HEK293 (cell line): ENCODE results near the gene DROSHA.
A peak's percentile ranks its signal among the peaks of the same experiment; 100 is the strongest.

Experiments
- CTCF ChIA-PET: fragments of 350-600 bp; formaldehyde crosslinking; extraction: SDS; loops from one replicate; lab custom pipeline; 2021; ENCODE audit warnings: antibody characterized with exemption; lab: Yijun Ruan, JAX
- POLR2A ChIA-PET: fragments of 300-600 bp; formaldehyde crosslinking; extraction: SDS; loops from one replicate; lab custom pipeline; 2020; ENCODE audit warnings: antibody characterized with exemption, inconsistent platforms; lab: Yijun Ruan, JAX
- H3K27ac ChIP-seq: fragments of 200-500 bp; sonication (Bioruptor generic); 2 replicates; pipeline ENCODE4 v1.5.1; 2014; ENCODE audit warnings: low read depth, low read length, control low read depth, inconsistent platforms; ENCODE audit errors: extremely low read depth
- H3K36me3 ChIP-seq, 2 experiments: fragments of 200-500 bp in 1 of 2; sonication (Bioruptor generic) in 1 of 2; 1 replicate in 1 of 2; 2 replicates in 1 of 2; pipeline ENCODE4 v1.5.1; 2014 to 2017; ENCODE audit warnings: inconsistent platforms in 2 of 2, low read length in 2 of 2; ENCODE audit not compliant: control insufficient read depth in 2 of 2, insufficient read depth in 1 of 2
- H3K4me1 ChIP-seq: fragments of 200-500 bp; sonication (Bioruptor generic); 2 replicates; pipeline ENCODE4 v1.5.1; 2014; ENCODE audit warnings: mild to moderate bottlenecking, low read length, inconsistent platforms; ENCODE audit not compliant: control insufficient read depth, insufficient read depth
- H3K4me3 ChIP-seq: 2 replicates; pipeline ENCODE4 v1.5.1; 2011; ENCODE audit warnings: low read depth, mild to moderate bottlenecking, control low read depth, low read length, moderate library complexity
- H3K9me3 ChIP-seq: fragments of 200-500 bp; sonication (Bioruptor generic); 2 replicates; pipeline ENCODE4 v1.5.1; 2014; ENCODE audit warnings: low read depth, low read length, inconsistent platforms; ENCODE audit not compliant: control insufficient read depth, insufficient read depth
- HOXC10 ChIP-seq: sonication (generic); formaldehyde crosslinking; IDR thresholded peaks from 2 replicates; pipeline ENCODE4 v1.8.1; 2023; ENCODE audit warnings: mild to moderate bottlenecking, missing genetic modification reagents
- MEIS1 ChIP-seq: sonication (generic); formaldehyde crosslinking; IDR thresholded peaks from 2 replicates; pipeline ENCODE4 v1.8.1; 2022; ENCODE audit warnings: missing genetic modification reagents, mild to moderate bottlenecking, borderline replicate concordance
- PRDM1 ChIP-seq: fragments of 450-650 bp; formaldehyde crosslinking; IDR thresholded peaks from 2 replicates; pipeline ENCODE4; 2016; ENCODE audit warnings: missing biosample characterization, missing genetic modification characterization
- ZFP41 ChIP-seq: fragments of 450-650 bp; formaldehyde crosslinking; IDR thresholded peaks from 2 replicates; pipeline ENCODE4 v1.5.1; 2016; ENCODE audit warnings: missing biosample characterization, missing genetic modification characterization, borderline replicate concordance
- ZNF155 ChIP-seq: fragments of 450-650 bp; formaldehyde crosslinking; IDR thresholded peaks from 2 replicates; pipeline ENCODE4 v1.5.1; 2016; ENCODE audit warnings: missing biosample characterization, missing genetic modification characterization
- ZNF174 ChIP-seq: fragments of 450-650 bp; formaldehyde crosslinking; IDR thresholded peaks from 2 replicates; pipeline ENCODE4 v1.5.0; 2017; ENCODE audit warnings: missing biosample characterization, mild to moderate bottlenecking, missing genetic modification characterization
- ZNF184 ChIP-seq: fragments of 450-650 bp; IDR thresholded peaks from 2 replicates; pipeline ENCODE4 v1.5.1; 2018; ENCODE audit warnings: missing biosample characterization, mild to moderate bottlenecking, missing genetic modification characterization
- ZNF211 ChIP-seq: fragments of 450-650 bp; formaldehyde crosslinking; IDR thresholded peaks from 2 replicates; pipeline ENCODE4 v1.5.1; 2016; ENCODE audit warnings: low read depth, missing biosample characterization, missing genetic modification characterization
- ZNF214 ChIP-seq: fragments of 450-650 bp; formaldehyde crosslinking; IDR thresholded peaks from 2 replicates; pipeline ENCODE4 v1.5.1; 2017; ENCODE audit warnings: missing biosample characterization, mild to moderate bottlenecking, missing genetic modification characterization, borderline replicate concordance
- ZNF248 ChIP-seq: fragments of 450-650 bp; formaldehyde crosslinking; IDR thresholded peaks from 2 replicates; pipeline ENCODE4 v1.5.1; 2017; ENCODE audit warnings: missing biosample characterization, missing genetic modification characterization
- ZNF292 ChIP-seq: fragments of 450-650 bp; formaldehyde crosslinking; IDR thresholded peaks from 2 replicates; pipeline ENCODE4 v1.5.1; 2016; ENCODE audit warnings: low read depth, missing biosample characterization, missing genetic modification characterization, borderline replicate concordance
- ZNF354C ChIP-seq: fragments of 450-650 bp; formaldehyde crosslinking; IDR thresholded peaks from 2 replicates; pipeline ENCODE4 v1.5.1; 2016; ENCODE audit warnings: missing biosample characterization, missing genetic modification characterization, low read depth, borderline replicate concordance
- ZNF404 ChIP-seq: fragments of 450-650 bp; formaldehyde crosslinking; IDR thresholded peaks from 2 replicates; pipeline ENCODE4 v1.5.1; 2017; ENCODE audit warnings: missing biosample characterization, missing genetic modification characterization
- ZNF501 ChIP-seq: fragments of 450-650 bp; formaldehyde crosslinking; IDR thresholded peaks from 2 replicates; pipeline ENCODE4 v1.5.1; 2016; ENCODE audit warnings: missing biosample characterization, missing genetic modification characterization
- ZNF530 ChIP-seq: fragments of 450-650 bp; formaldehyde crosslinking; IDR thresholded peaks from 2 replicates; pipeline ENCODE4 v1.5.1; 2016; ENCODE audit warnings: low read depth, missing biosample characterization, missing genetic modification characterization
- ZNF544 ChIP-seq: fragments of 450-650 bp; formaldehyde crosslinking; IDR thresholded peaks from 2 replicates; pipeline ENCODE4 v1.5.0; 2017; ENCODE audit warnings: missing biosample characterization, missing genetic modification characterization
- ZNF548 ChIP-seq: fragments of 450-650 bp; formaldehyde crosslinking; IDR thresholded peaks from 2 replicates; pipeline ENCODE4 v1.5.1; 2016; ENCODE audit warnings: missing biosample characterization, missing genetic modification characterization
- ZNF560 ChIP-seq: fragments of 450-650 bp; formaldehyde crosslinking; IDR thresholded peaks from 2 replicates; pipeline ENCODE4 v1.5.1; 2017; ENCODE audit warnings: missing biosample characterization, missing genetic modification characterization, borderline replicate concordance
- ZNF654 ChIP-seq: fragments of 450-650 bp; formaldehyde crosslinking; IDR thresholded peaks from 2 replicates; pipeline ENCODE4 v1.5.1; 2016; ENCODE audit warnings: low read depth, missing biosample characterization, missing genetic modification characterization
- ZNF670 ChIP-seq: fragments of 450-650 bp; formaldehyde crosslinking; IDR thresholded peaks from 2 replicates; pipeline ENCODE4 v1.5.1; 2016; ENCODE audit warnings: missing biosample characterization, missing genetic modification characterization, low read depth
- ZNF747 ChIP-seq: fragments of 450-650 bp; formaldehyde crosslinking; IDR thresholded peaks from 2 replicates; pipeline ENCODE4 v1.5.1; 2016; ENCODE audit warnings: missing biosample characterization, missing genetic modification characterization
- ZNF830 ChIP-seq: fragments of 450-650 bp; IDR thresholded peaks from 2 replicates; pipeline ENCODE4 v1.5.0; 2018; ENCODE audit warnings: missing biosample characterization, missing genetic modification characterization, low read depth, mild to moderate bottlenecking, moderate library complexity
- TF ChIP-seq, protein P1 (sequence below): fragments of 450-650 bp; formaldehyde crosslinking; conservative IDR thresholded peaks from 2 replicates; pipeline ENCODE4 v1.5.1; 2016; ENCODE audit warnings: low read depth, missing biosample characterization, missing genetic modification characterization
- TF ChIP-seq, protein P2 (sequence below): fragments of 450-650 bp; formaldehyde crosslinking; IDR thresholded peaks from 2 replicates; pipeline ENCODE4 v1.5.1; 2016; ENCODE audit warnings: missing biosample characterization, missing genetic modification characterization

Gene DROSHA

DNA sequence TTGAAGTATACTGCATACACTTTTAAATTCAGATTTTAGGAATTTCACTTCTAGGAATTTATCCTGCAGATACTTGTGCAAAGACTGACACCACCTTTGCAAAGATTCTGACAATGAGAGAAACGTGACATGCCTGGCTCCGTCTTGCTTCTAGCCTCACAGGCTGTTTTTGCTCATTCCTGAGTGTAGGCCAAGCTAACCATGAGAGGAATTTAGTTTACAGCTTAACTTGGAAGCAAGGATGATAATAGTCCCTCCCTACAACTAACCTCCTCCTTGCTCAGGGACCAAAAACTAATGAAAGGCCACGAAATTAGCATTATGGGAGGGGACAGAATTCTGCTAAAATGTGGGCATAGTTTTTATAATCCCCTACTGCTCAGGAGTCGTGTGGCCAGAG is 31.3 kb upstream of the DROSHA start (continued):
- TF ChIP-seq HOXC10 (CRISPR knock-in tag), result no peak
- TF ChIP-seq, protein P1, sequence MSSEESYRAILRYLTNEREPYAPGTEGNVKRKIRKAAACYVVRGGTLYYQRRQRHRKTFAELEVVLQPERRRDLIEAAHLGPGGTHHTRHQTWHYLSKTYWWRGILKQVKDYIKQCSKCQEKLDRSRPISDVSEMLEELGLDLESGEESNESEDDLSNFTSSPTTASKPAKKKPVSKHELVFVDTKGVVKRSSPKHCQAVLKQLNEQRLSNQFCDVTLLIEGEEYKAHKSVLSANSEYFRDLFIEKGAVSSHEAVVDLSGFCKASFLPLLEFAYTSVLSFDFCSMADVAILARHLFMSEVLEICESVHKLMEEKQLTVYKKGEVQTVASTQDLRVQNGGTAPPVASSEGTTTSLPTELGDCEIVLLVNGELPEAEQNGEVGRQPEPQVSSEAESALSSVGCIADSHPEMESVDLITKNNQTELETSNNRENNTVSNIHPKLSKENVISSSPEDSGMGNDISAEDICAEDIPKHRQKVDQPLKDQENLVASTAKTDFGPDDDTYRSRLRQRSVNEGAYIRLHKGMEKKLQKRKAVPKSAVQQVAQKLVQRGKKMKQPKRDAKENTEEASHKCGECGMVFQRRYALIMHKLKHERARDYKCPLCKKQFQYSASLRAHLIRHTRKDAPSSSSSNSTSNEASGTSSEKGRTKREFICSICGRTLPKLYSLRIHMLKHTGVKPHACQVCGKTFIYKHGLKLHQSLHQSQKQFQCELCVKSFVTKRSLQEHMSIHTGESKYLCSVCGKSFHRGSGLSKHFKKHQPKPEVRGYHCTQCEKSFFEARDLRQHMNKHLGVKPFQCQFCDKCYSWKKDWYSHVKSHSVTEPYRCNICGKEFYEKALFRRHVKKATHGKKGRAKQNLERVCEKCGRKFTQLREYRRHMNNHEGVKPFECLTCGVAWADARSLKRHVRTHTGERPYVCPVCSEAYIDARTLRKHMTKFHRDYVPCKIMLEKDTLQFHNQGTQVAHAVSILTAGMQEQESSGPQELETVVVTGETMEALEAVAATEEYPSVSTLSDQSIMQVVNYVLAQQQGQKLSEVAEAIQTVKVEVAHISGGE, result no peak
- no peak for TF ChIP-seq ZNF530

DNA sequence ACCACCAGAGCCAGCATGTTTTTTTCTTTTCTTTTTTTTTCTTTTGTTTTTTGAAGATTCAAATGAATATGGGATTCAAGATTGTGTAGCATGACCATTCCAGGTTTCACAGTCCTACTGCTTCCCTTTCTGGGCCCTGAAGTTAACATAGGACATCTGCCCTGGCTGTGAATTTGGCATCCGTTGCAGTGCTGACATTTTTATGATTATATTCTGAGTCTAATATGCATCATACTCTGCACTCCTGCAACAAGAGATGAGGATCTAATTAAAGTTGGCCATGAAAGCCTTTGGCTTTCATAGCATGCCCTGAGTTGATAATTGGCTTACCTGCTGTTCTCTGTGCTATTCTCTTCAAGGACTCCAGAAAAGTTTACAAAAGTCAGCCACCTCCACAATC is 30.1 kb upstream of the DROSHA start:
- H3K4me3 ChIP-seq, result no peak overlapping the region
- ChIA-PET POLR2A (no interaction called here), CTCF (no interaction called here)
- no peaks in the 10 kb centered on the region for H3K4me1 ChIP-seq
- peaks cover 0 to 2% of the 10 kb centered on the region in 2 experiments; a peak in 2 of 3 replicates for H3K36me3 ChIP-seq
- H3K9me3 ChIP-seq, result no peaks in the 10 kb centered on the region
- no peak overlapping the region for H3K27ac ChIP-seq
- TF ChIP-seq, protein P2, sequence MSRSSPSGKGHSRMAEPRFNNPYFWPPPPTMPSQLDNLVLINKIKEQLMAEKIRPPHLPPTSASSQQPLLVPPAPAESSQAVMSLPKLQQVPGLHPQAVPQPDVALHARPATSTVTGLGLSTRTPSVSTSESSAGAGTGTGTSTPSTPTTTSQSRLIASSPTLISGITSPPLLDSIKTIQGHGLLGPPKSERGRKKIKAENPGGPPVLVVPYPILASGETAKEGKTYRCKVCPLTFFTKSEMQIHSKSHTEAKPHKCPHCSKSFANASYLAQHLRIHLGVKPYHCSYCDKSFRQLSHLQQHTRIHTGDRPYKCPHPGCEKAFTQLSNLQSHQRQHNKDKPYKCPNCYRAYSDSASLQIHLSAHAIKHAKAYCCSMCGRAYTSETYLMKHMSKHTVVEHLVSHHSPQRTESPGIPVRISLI (tag by site-specific recombination), result 0 out of 2 replicates have a peak, but pooled peaks have one; percentile 5
- TF ChIP-seq ZNF670 (tag by site-specific recombination), result no peak

DNA sequence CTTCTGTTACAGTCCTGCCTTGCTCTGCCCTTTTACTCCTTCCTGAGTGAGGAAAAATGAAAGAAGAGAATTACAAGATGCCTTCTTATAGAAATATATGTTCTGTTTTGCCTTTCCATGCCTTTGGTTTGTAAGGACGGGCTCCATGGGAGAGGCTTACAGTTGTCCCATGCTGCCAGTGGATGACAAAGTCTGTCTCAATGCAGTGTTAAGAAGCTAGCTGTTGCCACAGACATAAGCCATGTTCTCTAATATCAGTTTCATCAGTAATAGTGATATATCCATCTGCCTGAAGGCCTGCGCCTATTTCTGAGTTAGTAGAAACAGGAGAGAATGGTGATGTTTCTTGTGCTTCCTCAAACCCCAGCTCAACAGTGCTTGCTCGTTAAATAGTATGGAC is 28.0 kb upstream of the DROSHA start:
- Histone ChIP-seq H3K4me1 (no peaks in the 10 kb centered on the region), H3K9me3 (no peaks in the 10 kb centered on the region), H3K4me3 (no peak overlapping the region), H3K36me3 (peaks cover 12 to 16% of the 10 kb centered on the region in 2 experiments; a peak in 2 of 3 replicates), H3K27ac (no peak overlapping the region)
- ChIA-PET CTCF (interaction anchor here (1.0 kb wide), 1 partner anchor 359 kb away, joined by 3 read pairs; no protein-coding TSS in a partner anchor), POLR2A (no interaction called here)
- TF ChIP-seq ZNF155 (tag by site-specific recombination) (no peak), ZNF214 (tag by site-specific recombination) (no peak), ZNF292 (tag by site-specific recombination) (no peak), ZNF830 (tag by site-specific recombination) (no peak), ZNF530 (no peak), ZNF747 (tag by site-specific recombination) (no peak), ZNF654 (tag by site-specific recombination) (no peak), ZNF560 (tag by site-specific recombination) (no peak), MEIS1 (CRISPR knock-in tag) (no peak), ZNF184 (tag by site-specific recombination) (no peak), ZNF404 (tag by site-specific recombination) (no peak), ZNF354C (no peak), PRDM1 (tag by site-specific recombination) (no peak), ZNF211 (no peak), ZNF544 (no peak), ZNF501 (tag by site-specific recombination) (no peak), ZNF248 (tag by site-specific recombination) (no peak), ZNF174 (tag by site-specific recombination) (no peak), ZFP41 (no peak), ZNF548 (tag by site-specific recombination) (no peak)
